ENCODE data around the gene AIG1.

DNA sequence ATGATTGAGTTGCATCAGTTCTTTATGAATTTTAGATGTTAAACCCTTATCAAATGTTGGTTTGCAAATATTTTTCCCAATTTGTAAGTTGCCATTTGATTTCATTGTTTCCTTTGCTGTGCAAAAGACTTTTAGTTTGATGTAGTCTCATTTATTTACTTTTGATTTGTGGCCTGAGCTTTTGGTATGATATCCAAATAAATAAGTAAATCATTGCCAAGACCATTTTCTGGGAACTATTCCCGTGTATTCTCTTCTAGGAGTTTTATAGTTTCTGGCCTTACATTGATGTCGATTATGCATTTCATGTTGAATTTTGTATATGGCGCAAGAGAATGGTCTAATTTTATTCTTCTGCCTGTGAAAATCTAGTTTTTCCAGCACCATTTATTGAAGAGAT is 13.4 kb downstream of the AIG1 start:
- TF ChIP-seq, protein P1, sequence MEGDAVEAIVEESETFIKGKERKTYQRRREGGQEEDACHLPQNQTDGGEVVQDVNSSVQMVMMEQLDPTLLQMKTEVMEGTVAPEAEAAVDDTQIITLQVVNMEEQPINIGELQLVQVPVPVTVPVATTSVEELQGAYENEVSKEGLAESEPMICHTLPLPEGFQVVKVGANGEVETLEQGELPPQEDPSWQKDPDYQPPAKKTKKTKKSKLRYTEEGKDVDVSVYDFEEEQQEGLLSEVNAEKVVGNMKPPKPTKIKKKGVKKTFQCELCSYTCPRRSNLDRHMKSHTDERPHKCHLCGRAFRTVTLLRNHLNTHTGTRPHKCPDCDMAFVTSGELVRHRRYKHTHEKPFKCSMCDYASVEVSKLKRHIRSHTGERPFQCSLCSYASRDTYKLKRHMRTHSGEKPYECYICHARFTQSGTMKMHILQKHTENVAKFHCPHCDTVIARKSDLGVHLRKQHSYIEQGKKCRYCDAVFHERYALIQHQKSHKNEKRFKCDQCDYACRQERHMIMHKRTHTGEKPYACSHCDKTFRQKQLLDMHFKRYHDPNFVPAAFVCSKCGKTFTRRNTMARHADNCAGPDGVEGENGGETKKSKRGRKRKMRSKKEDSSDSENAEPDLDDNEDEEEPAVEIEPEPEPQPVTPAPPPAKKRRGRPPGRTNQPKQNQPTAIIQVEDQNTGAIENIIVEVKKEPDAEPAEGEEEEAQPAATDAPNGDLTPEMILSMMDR (IDR thresholded peaks at IDR 0.05; ENCODE audit: poor library complexity, severe bottlenecking): no peak
- TF ChIP-seq MXI1 (conservative IDR thresholded peaks at IDR 0.05; ENCODE audit: poor library complexity, severe bottlenecking): no peak
- TF ChIP-seq EZH2 (IDR thresholded peaks at IDR 0.05; ENCODE audit: borderline replicate concordance, insufficient read depth, low read length, poor library complexity, severe bottlenecking): no peak
- TF ChIP-seq POLR2AphosphoS5 (IDR thresholded peaks at IDR 0.05): no peak
